ENCODE results near the gene CNTNAP2. TPM values are rescaled to one million over a fixed set of nuclear protein-coding genes. Genes with fewer than 3 reads are reported as not detected.

CNTNAP2 gene
- total and polyA plus RNA-seq, 2 of the 8 experiments (the other 6 are each of a cell fraction or from before 2014, with no cell fraction given), result 27.9 to 71.0 TPM

- WGBS, 2 experiments (ENCODE audit: extremely low coverage in 1 of 2, insufficient coverage in 1 of 2, insufficient read length in 1 of 2, insufficient replicate concordance in 2 of 2, low coverage in 1 of 2, low lambda C conversion rate in 2 of 2, missing lambda C conversion rate in 1 of 2), result 82% methylated on average over 2 of the region's 2 CpGs; no CpG with 5 or more reads in 1 of the 2 experiments
- CTCF ChIA-PET (ENCODE audit: partially characterized antibody), result no interaction called here
- no peak overlapping the region for H2BK5ac ChIP-seq (ENCODE audit: low read depth, low read length)
- H4K8ac ChIP-seq (ENCODE audit: extremely low read depth, insufficient read depth, low read length), result no peak overlapping the region
- H3K4me3 ChIP-seq (ENCODE audit: extremely low read depth in 1 of 4, insufficient read depth in 2 of 4, low read depth in 3 of 4, low read length in 4 of 4), result no peak overlapping the region
- POLR2A ChIA-PET (ENCODE audit: partially characterized antibody), result no interaction called here
- no peaks in the 10 kb centered on the region for H3K4me1 ChIP-seq (replicated peaks in 1 of 4; ENCODE audit: control insufficient read depth in 3 of 4, insufficient read depth in 4 of 4, low read length in 3 of 4)
- TF ChIP-seq ATF2 (IDR thresholded peaks at IDR 0.05; ENCODE audit: low read length) (no peak), EP300 (IDR thresholded peaks at IDR 0.05; ENCODE audit: borderline replicate concordance in 1 of 2, low read depth in 2 of 2, low read length in 2 of 2) (no peak), KDM1A (IDR thresholded peaks at IDR 0.05; ENCODE audit: borderline replicate concordance, low read length) (no peak), MAX (IDR thresholded peaks at IDR 0.05) (no peak), TAF1 (IDR thresholded peaks at IDR 0.05; ENCODE audit: low read depth, low read length) (no peak), SAP30 (IDR thresholded peaks at IDR 0.05; ENCODE audit: insufficient read depth, insufficient replicate concordance, low read length) (no peak), SIN3A (conservative IDR thresholded peaks at IDR 0.05 in 1 of 2, IDR thresholded peaks at IDR 0.05 in 1 of 2; ENCODE audit: low read depth in 1 of 2, low read length in 2 of 2) (no peak)
- DNase-seq (ENCODE audit: low read depth in 1 of 2, low spot score in 2 of 2) (no peak), FAIRE-seq (no peak)
- H3K18ac ChIP-seq (ENCODE audit: extremely low read depth, low read length), result no peak overlapping the region
- H3K4ac ChIP-seq (replicated peaks; ENCODE audit: insufficient read length, low read depth, low read length), result no peak overlapping the region
- H2AFZ ChIP-seq (ENCODE audit: low read length), result no peak overlapping the region
- no peak overlapping the region for H3K9ac ChIP-seq (replicated peaks in 1 of 4; ENCODE audit: extremely low read depth in 1 of 4, low read depth in 3 of 4, low read length in 3 of 4)
- no peak overlapping the region for H3K27ac ChIP-seq (ENCODE audit: low read depth, low read length)
- H2BK20ac ChIP-seq (ENCODE audit: low read length), result no peak overlapping the region
- no peak overlapping the region for H3K56ac ChIP-seq (replicated peaks; ENCODE audit: insufficient read length, low read depth, low read length)
- H3K23me2 ChIP-seq (ENCODE audit: low read depth, low read length), result no peaks in the 10 kb centered on the region
- no peaks in the 10 kb centered on the region for H3K36me3 ChIP-seq (ENCODE audit: control insufficient read depth in 2 of 4, insufficient read depth in 4 of 4, low read length in 3 of 4)
- H3K23ac ChIP-seq (ENCODE audit: insufficient read length), result no peak overlapping the region
- H3K14ac ChIP-seq (ENCODE audit: insufficient read length), result no peak overlapping the region
- H2BK12ac ChIP-seq (ENCODE audit: low read depth, low read length), result no peak overlapping the region
- no peaks in the 10 kb centered on the region for H3K27me3 ChIP-seq (replicated peaks in 1 of 4; ENCODE audit: control insufficient read depth in 3 of 4, extremely low read depth in 1 of 4, insufficient read depth in 3 of 4, low read length in 3 of 4)
- no peak overlapping the region for H4K91ac ChIP-seq (replicated peaks; ENCODE audit: insufficient read length, low read length)
- H3K4me2 ChIP-seq (ENCODE audit: insufficient read depth in 1 of 2, low read depth in 2 of 2, low read length in 2 of 2), result no peak overlapping the region
- no peak overlapping the region for H2BK15ac ChIP-seq (ENCODE audit: low read length)
- no peaks in the 10 kb centered on the region for H4K20me1 ChIP-seq (replicated peaks in 1 of 2; ENCODE audit: control insufficient read depth in 1 of 2, insufficient read depth in 2 of 2, low read length in 2 of 2)
- no peaks in the 10 kb centered on the region for H3K9me3 ChIP-seq (ENCODE audit: insufficient read depth in 2 of 2, low read depth in 1 of 2, low read length in 1 of 2)
- no peaks in the 10 kb centered on the region for H3K79me1 ChIP-seq (ENCODE audit: low read depth, low read length)
- no peak overlapping the region for H4K5ac ChIP-seq (ENCODE audit: insufficient read length, low read depth, low read length)
- H2BK120ac ChIP-seq (replicated peaks; ENCODE audit: low read depth, low read length), result no peak overlapping the region
- no peaks in the 10 kb centered on the region for H3K79me2 ChIP-seq (ENCODE audit: control insufficient read depth in 1 of 2, insufficient read depth in 2 of 2, low read length in 2 of 2)
- no peak overlapping the region for H2AK5ac ChIP-seq (ENCODE audit: low read depth, low read length)
These were observed 1399.8 kb downstream of the CNTNAP2 start for GRCh38 chr7:147516391-147516790.
